ENCODE results near the gene PTPRN2.

The PTPRN2 gene

DNA sequence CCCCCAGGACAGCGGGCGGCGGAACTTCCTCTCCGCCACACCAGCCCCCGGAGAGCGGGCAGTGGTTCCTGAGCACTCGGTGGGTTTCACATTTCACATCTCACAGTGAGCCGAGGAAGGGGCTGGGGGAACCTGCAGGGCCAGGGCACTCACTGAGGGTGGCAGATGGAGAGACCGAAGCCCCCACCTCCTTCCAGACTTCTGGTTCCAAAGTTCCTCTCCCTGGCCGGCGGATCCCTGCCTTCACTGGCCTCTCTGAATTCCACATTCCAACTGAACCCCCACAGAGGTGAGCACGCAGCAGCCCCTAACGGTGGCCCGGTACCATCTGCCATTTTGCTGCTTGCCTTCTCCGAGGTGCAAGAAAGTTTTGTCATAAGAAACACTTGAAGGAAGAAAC is 461.0 kb downstream of the PTPRN2 start:
- no peak overlapping the region for H3K27ac ChIP-seq
- TF ChIP-seq ZFX (IDR thresholded peaks at IDR 0.05; ENCODE audit: borderline replicate concordance) (no peak), CTCF (IDR thresholded peaks at IDR 0.05) (no peak)

DNA sequence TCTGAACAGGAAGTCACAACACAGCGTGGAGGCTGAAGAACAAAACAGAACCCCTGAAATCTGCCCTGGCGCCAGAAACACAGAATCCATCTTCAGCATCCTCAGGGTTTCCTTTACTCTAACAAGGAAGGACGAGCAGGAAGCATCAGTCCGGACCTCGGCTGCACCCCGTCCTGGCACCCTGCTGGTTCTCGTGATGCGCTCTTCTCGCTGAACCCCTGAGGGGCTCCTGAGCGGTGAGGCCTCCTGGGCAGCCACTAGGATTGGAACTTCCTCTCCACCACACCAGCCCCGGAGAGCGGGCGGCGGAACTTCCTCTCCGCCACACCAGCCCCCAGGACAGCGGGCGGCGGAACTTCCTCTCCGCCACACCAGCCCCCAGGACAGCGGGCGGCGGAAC is 461.9 kb downstream of the PTPRN2 start:
- no peak for TF ChIP-seq ZFX (IDR thresholded peaks at IDR 0.05; ENCODE audit: borderline replicate concordance)
- TF ChIP-seq CTCF (IDR thresholded peaks at IDR 0.05) = no peak
- no peak overlapping the region for H3K27ac ChIP-seq

- no peak overlapping the region for H3K27ac ChIP-seq
- no peak for TF ChIP-seq ZFX (IDR thresholded peaks at IDR 0.05; ENCODE audit: borderline replicate concordance)
- TF ChIP-seq CTCF (IDR thresholded peaks at IDR 0.05) = no peak
Observed at GRCh38 chr7:158125091-158125490, 462.5 kb downstream of the PTPRN2 start.

- H3K27ac ChIP-seq = no peak overlapping the region
- TF ChIP-seq CTCF (IDR thresholded peaks at IDR 0.05) (no peak), ZFX (IDR thresholded peaks at IDR 0.05; ENCODE audit: borderline replicate concordance) (no peak)
Observed at GRCh38 chr7:158124671-158125079, 462.9 kb downstream of the PTPRN2 start.

DNA sequence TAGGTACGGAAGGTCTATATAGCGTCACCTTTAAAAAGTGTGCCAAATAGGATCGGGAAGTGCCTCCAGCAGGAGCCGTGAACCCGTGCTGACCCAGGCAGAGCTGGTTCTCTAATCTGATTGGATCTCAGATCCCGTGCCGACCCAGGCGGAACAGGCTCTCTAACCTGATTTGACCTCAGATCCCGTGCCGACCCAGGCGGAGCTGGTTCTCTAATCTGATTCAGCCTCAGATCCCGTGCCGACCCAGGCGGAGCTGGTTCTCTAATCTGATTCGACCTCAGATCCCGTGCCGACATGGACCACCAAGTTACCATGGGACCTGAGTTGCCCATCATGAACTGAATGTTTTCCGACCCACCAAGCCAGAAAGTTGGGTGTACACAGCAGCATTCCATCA is 463.9 kb downstream of the PTPRN2 start:
- no peak overlapping the region for H3K27ac ChIP-seq
- TF ChIP-seq ZFX (IDR thresholded peaks at IDR 0.05; ENCODE audit: borderline replicate concordance) (no peak), CTCF (IDR thresholded peaks at IDR 0.05) (no peak)

DNA sequence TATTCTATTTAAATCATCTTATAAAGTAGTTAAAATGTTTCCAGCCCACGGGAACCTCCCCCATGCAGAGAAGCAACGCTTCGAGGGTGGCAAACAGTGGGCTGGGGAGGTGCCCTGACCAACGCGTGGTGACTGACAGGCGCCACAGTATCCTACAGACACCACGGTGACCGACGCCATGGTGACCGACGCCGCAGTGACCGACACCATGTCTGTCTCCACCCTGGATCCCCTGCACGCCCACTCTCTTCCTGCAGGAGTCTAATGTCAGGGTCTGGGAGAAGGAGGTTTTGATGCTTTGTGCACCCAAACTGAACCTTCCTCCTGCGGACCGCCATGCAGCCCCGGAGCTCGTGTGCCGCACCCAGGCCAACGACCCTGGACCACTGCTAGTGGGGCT is 464.4 kb downstream of the PTPRN2 start:
- H3K27ac ChIP-seq = no peak overlapping the region
- TF ChIP-seq CTCF (IDR thresholded peaks at IDR 0.05) (no peak), ZFX (IDR thresholded peaks at IDR 0.05; ENCODE audit: borderline replicate concordance) (no peak)

- no peak for TF ChIP-seq CTCF (IDR thresholded peaks at IDR 0.05)
- no peak for TF ChIP-seq ZFX (IDR thresholded peaks at IDR 0.05; ENCODE audit: borderline replicate concordance)
- no peak overlapping the region for H3K27ac ChIP-seq
Observed at GRCh38 chr7:158121441-158122045, 466.1 kb downstream of the PTPRN2 start.
